ENCODE data around the gene ZNF710. TPM values are rescaled to one million over a fixed set of nuclear protein-coding genes. Genes with fewer than 3 reads are reported as not detected.
A peak's percentile ranks its signal among the peaks of the same experiment; 100 is the strongest.

The ZNF710 gene
- total RNA-seq, 3 donors from 2014 or later (not counting 1 experiment from before 2014, with no cell fraction given), result 26.5 to 43.1 (median 26.6) TPM

DNA sequence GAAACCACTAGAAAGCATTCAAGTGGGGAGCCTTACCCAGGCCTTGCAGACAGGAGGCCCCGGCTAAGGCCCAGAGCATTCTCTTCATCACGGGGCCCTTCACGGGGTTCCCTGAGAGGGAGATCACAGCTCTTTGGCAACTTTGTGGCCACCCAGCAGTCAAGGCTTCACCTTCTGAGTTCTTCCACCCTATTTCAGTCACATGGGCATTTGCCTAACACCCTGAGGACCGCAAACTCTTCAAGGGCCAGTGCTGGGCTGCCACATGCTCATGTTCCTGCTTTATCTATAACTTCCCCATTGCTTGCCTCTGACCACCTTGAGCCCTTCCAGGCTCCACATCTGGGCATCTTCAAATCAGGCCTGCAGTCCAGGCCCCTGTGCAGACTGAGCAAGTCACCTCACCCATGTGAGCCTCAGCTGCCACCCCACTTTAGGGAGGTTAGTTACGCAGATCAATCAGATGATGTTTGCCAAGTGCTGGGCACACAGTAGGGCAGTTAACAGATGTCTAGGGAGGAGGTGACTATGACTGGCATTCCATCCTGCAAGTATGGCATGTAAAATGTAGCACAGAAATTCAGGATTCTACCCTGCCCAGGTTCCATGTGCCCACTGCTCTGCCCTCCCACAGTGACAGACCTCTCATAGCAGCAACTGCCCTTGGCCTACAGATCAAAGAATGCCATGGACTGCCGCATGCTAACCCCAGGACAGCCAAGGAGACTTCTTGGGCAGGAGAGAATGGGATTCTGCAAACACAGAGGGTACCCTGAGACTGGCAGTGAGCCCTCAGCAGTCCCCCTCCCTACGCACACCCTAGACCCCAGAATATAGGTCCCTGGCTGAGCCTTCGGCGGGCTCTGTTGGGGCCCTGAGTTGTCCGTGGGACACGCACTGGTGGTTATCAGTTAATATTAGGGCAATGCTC lies 37.6 kb upstream of the ZNF710 start:
- Histone ChIP-seq H3K36me3 (ENCODE audit: control insufficient read depth, insufficient read depth, low read length) (no peaks in the 10 kb centered on the region), H3K4me1 (ENCODE audit: control insufficient read depth, insufficient read depth, low read length) (peaks cover 3% of the 10 kb centered on the region), H3K4me3 (ENCODE audit: low read length) (no peak overlapping the region), H3K27ac (ENCODE audit: low read length) (no peak overlapping the region), H3K27me3 (ENCODE audit: control insufficient read depth, insufficient read depth, low read length) (no peaks in the 10 kb centered on the region), H3K9me3 (ENCODE audit: control insufficient read depth, insufficient read depth, low read length) (no peaks in the 10 kb centered on the region)
- peaks cover 0 to 4% of the 10 kb centered on the region in 2 donors for H3K27me3 Mint-ChIP-seq (ENCODE audit: low read depth in 2 of 2)
- H3K4me3 Mint-ChIP-seq, result no peak overlapping the region
- H3K9me3 Mint-ChIP-seq, result no peaks in the 10 kb centered on the region
- H3K36me3 Mint-ChIP-seq, result no peaks in the 10 kb centered on the region
- DNase-seq (no peak), ATAC-seq (peak in 1 of 3 donors; percentile 73)
- intact Hi-C loops (cut with micrococcal nuclease), result no loop called here
- H3K4me1 Mint-ChIP-seq, result no peaks in the 10 kb centered on the region
- WGBS (ENCODE audit: insufficient coverage), result 96% methylated on average over 11 of the region's 11 CpGs
- no peak overlapping the region for H3K27ac Mint-ChIP-seq
- TF ChIP-seq, protein P1, sequence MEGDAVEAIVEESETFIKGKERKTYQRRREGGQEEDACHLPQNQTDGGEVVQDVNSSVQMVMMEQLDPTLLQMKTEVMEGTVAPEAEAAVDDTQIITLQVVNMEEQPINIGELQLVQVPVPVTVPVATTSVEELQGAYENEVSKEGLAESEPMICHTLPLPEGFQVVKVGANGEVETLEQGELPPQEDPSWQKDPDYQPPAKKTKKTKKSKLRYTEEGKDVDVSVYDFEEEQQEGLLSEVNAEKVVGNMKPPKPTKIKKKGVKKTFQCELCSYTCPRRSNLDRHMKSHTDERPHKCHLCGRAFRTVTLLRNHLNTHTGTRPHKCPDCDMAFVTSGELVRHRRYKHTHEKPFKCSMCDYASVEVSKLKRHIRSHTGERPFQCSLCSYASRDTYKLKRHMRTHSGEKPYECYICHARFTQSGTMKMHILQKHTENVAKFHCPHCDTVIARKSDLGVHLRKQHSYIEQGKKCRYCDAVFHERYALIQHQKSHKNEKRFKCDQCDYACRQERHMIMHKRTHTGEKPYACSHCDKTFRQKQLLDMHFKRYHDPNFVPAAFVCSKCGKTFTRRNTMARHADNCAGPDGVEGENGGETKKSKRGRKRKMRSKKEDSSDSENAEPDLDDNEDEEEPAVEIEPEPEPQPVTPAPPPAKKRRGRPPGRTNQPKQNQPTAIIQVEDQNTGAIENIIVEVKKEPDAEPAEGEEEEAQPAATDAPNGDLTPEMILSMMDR (IDR thresholded peaks at IDR 0.05), result no peak

DNA sequence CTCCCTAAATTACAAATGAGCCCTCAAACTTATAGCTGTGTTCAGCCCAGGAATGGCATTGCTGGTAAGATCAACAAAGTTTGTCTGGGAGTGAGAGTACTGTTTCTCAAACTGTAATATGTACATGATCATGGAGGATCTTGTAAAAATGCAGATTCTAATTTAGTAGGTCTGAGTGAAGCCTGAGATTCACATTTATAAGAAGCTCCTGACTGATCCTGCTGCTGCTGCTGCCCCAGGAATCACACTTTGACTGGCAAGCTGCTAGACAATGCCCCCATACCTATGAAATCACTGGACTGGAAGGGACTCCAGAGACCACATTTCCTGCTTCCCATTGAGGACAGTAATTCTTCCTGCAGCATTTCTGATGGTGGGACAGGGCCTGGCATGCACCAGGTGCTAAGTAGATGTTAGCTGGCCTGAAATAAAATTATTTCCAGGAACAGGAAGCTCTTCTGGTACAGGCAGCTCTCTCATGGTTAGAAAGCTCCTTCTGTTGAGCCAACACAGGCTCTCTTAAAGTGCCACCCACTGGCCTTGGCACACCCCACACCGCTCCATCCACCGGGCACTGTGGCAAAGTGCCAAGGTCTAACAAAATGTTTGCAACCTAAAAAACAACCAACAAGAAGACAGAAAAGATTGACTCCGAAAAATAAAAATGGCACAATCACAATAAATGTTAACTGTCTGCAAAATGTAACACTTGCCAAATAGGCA lies 36.7 kb upstream of the ZNF710 start:
- no peaks in the 10 kb centered on the region for H3K9me3 ChIP-seq (ENCODE audit: control insufficient read depth, insufficient read depth, low read length)
- H3K4me1 ChIP-seq (ENCODE audit: control insufficient read depth, insufficient read depth, low read length), result peaks cover 3% of the 10 kb centered on the region
- no peaks in the 10 kb centered on the region for H3K27me3 ChIP-seq (ENCODE audit: control insufficient read depth, insufficient read depth, low read length)
- TF ChIP-seq, protein P1 (IDR thresholded peaks at IDR 0.05), result no peak
- H3K27ac ChIP-seq (ENCODE audit: low read length), result no peak overlapping the region
- ATAC-seq, result no peak
- DNase-seq, result no peak
- WGBS (ENCODE audit: insufficient coverage), result 47% methylated on average over 3 of the region's 3 CpGs
- Mint-ChIP-seq H3K27me3 (ENCODE audit: low read depth in 2 of 2) (peaks cover 0 to 4% of the 10 kb centered on the region in 2 donors), H3K4me1 (no peaks in the 10 kb centered on the region), H3K9me3 (no peaks in the 10 kb centered on the region), H3K27ac (no peak overlapping the region), H3K36me3 (no peaks in the 10 kb centered on the region), H3K4me3 (no peak overlapping the region)
- no peaks in the 10 kb centered on the region for H3K36me3 ChIP-seq (ENCODE audit: control insufficient read depth, insufficient read depth, low read length)
- intact Hi-C loops (cut with micrococcal nuclease), result no loop called here
- no peak overlapping the region for H3K4me3 ChIP-seq (ENCODE audit: low read length)

- H3K36me3 ChIP-seq (ENCODE audit: control insufficient read depth, insufficient read depth, low read length), result no peaks in the 10 kb centered on the region
- H3K27ac ChIP-seq (ENCODE audit: low read length), result no peak overlapping the region
- H3K4me1 ChIP-seq (ENCODE audit: control insufficient read depth, insufficient read depth, low read length), result peaks cover 6% of the 10 kb centered on the region
- no peaks in the 10 kb centered on the region for H3K9me3 ChIP-seq (ENCODE audit: control insufficient read depth, insufficient read depth, low read length)
- TF ChIP-seq, protein P1 (IDR thresholded peaks at IDR 0.05), result no peak
- DNase-seq, result no peak
- no peak for ATAC-seq
- H3K4me3 ChIP-seq (ENCODE audit: low read length), result no peak overlapping the region
- no peak overlapping the region for H3K4me3 Mint-ChIP-seq
- WGBS (ENCODE audit: insufficient coverage), result 92% methylated on average over 4 of the region's 4 CpGs
- peaks cover 0 to 4% of the 10 kb centered on the region in 2 donors for H3K27me3 Mint-ChIP-seq (ENCODE audit: low read depth in 2 of 2)
- H3K4me1 Mint-ChIP-seq, result no peaks in the 10 kb centered on the region
- intact Hi-C loops (cut with micrococcal nuclease), result no loop called here
- no peaks in the 10 kb centered on the region for H3K27me3 ChIP-seq (ENCODE audit: control insufficient read depth, insufficient read depth, low read length)
- H3K27ac Mint-ChIP-seq, result no peak overlapping the region
- no peaks in the 10 kb centered on the region for H3K36me3 Mint-ChIP-seq
- H3K9me3 Mint-ChIP-seq, result no peaks in the 10 kb centered on the region
These were observed 33.2 kb upstream of the ZNF710 start for GRCh38 chr15:89967881-89968280.
